H9 (cell line): ENCODE measurements around the gene CNTFR. TPM values are rescaled to one million over a fixed set of nuclear protein-coding genes. Genes with fewer than 3 reads are reported as not detected.

Experiments
- DNase-seq: peaks from one replicate; pipeline ENCODE4 v3.0.0-alpha.2; 2017
- H2AFZ ChIP-seq: one replicate; pipeline ENCODE4 v1.6.1; 2013; ENCODE audit warnings: mild to moderate bottlenecking, low read length, control low read depth, moderate library complexity
- H2AK5ac ChIP-seq: 2 replicates; pipeline ENCODE4 v1.6.1; 2013; ENCODE audit warnings: low read length, control low read depth, mixed read lengths; ENCODE audit not compliant: insufficient read length
- H2BK120ac ChIP-seq: one replicate; pipeline ENCODE4 v1.6.1; 2013; ENCODE audit warnings: low read depth, mild to moderate bottlenecking, low read length, control low read depth, inconsistent platforms; ENCODE audit not compliant: poor library complexity, severe bottlenecking
- H2BK12ac ChIP-seq: 2 replicates; pipeline ENCODE4 v1.6.1; 2013; ENCODE audit warnings: low read length, control low read depth, mixed read lengths, low read depth; ENCODE audit not compliant: insufficient read length
- H2BK15ac ChIP-seq: 2 replicates; pipeline ENCODE4 v1.6.1; 2013; ENCODE audit warnings: low read depth, low read length, control low read depth
- H2BK20ac ChIP-seq: one replicate; pipeline ENCODE4 v1.6.1; 2013; ENCODE audit warnings: low read depth, mild to moderate bottlenecking, low read length, control low read depth, inconsistent platforms; ENCODE audit not compliant: poor library complexity, severe bottlenecking
- H2BK5ac ChIP-seq: 2 replicates; pipeline ENCODE4 v1.6.1; 2013; ENCODE audit warnings: low read length, control low read depth, mixed read lengths; ENCODE audit not compliant: insufficient read length
- H3K14ac ChIP-seq: 2 replicates; pipeline ENCODE4 v1.6.1; 2013; ENCODE audit warnings: low read length, control low read depth; ENCODE audit not compliant: insufficient read depth
- H3K18ac ChIP-seq: 2 replicates; pipeline ENCODE4 v1.6.1; 2013; ENCODE audit warnings: low read depth, mild to moderate bottlenecking, mixed read lengths, low read length, control low read depth; ENCODE audit not compliant: insufficient read length
- H3K23ac ChIP-seq: 2 replicates; pipeline ENCODE4 v1.6.1; 2013; ENCODE audit warnings: low read length, control low read depth, mixed read lengths, low read depth; ENCODE audit not compliant: insufficient read length
- H3K23me2 ChIP-seq: 2 replicates; pipeline ENCODE4 v1.6.1; 2013; ENCODE audit warnings: low read depth, mild to moderate bottlenecking, mixed read lengths, low read length, control low read depth; ENCODE audit not compliant: insufficient read length, poor library complexity, severe bottlenecking
- H3K27ac ChIP-seq: 2 replicates; pipeline ENCODE4 v1.5.1; 2013; ENCODE audit warnings: low read length, control low read depth, mixed read lengths, low read depth; ENCODE audit not compliant: insufficient read length
- H3K27me3 ChIP-seq: 2 replicates; pipeline ENCODE4 v1.6.1; 2013; ENCODE audit warnings: low read length, control low read depth, inconsistent platforms; ENCODE audit not compliant: insufficient read depth
- H3K4ac ChIP-seq: 2 replicates; pipeline ENCODE4 v1.6.1; 2013; ENCODE audit warnings: low read depth, mild to moderate bottlenecking, control low read depth, inconsistent platforms, low read length, moderate library complexity
- H3K4me1 ChIP-seq: 2 replicates; pipeline ENCODE4 v1.6.1; 2013; ENCODE audit warnings: low read length, control low read depth, inconsistent platforms; ENCODE audit not compliant: insufficient read depth
- H3K4me2 ChIP-seq: 2 replicates; pipeline ENCODE4 v1.6.1; 2013; ENCODE audit warnings: low read length, control low read depth, mixed read lengths; ENCODE audit not compliant: insufficient read length, insufficient read depth
- H3K56ac ChIP-seq: 2 replicates; pipeline ENCODE4 v1.6.1; 2013; ENCODE audit warnings: low read depth, mild to moderate bottlenecking, mixed read lengths, low read length, control low read depth; ENCODE audit not compliant: insufficient read length
- H3K79me1 ChIP-seq: 2 replicates; pipeline ENCODE4 v1.6.1; 2013; ENCODE audit warnings: low read depth, mild to moderate bottlenecking, moderate library complexity, low read length, control low read depth, inconsistent platforms; ENCODE audit not compliant: insufficient read depth, poor library complexity, severe bottlenecking
- H3K79me2 ChIP-seq: 2 replicates; pipeline ENCODE4 v1.6.1; 2013; ENCODE audit warnings: low read length, control low read depth, inconsistent platforms; ENCODE audit not compliant: insufficient read depth
- H3K9ac ChIP-seq: 2 replicates; pipeline ENCODE4 v1.6.1; 2013; ENCODE audit warnings: low read length, control low read depth, mixed read lengths; ENCODE audit not compliant: insufficient read length; ENCODE audit errors: extremely low read depth
- H3K9me3 ChIP-seq: one replicate; pipeline ENCODE4 v1.6.1; 2013; ENCODE audit warnings: low read depth, low read length, inconsistent platforms; ENCODE audit not compliant: control insufficient read depth
- H3T11ph ChIP-seq: one replicate; pipeline ENCODE4 v1.6.1; 2013; ENCODE audit warnings: mild to moderate bottlenecking, low read length, control low read depth, inconsistent platforms
- H4K20me1 ChIP-seq: one replicate; pipeline ENCODE4 v1.6.1; 2013; ENCODE audit not compliant: control insufficient read depth, insufficient read length, insufficient read depth
- H4K5ac ChIP-seq: 2 replicates; pipeline ENCODE4 v1.6.1; 2013; ENCODE audit warnings: low read depth, mild to moderate bottlenecking, mixed read lengths, low read length, control low read depth; ENCODE audit not compliant: insufficient read length
- H4K8ac ChIP-seq: replicated peaks from 2 replicates; pipeline ENCODE4 v1.6.1; 2013; ENCODE audit warnings: low read length, control low read depth, mixed read lengths, low read depth; ENCODE audit not compliant: insufficient read length
- H4K91ac ChIP-seq: 2 replicates; pipeline ENCODE4 v1.6.1; 2013; ENCODE audit warnings: low read depth, mild to moderate bottlenecking, moderate library complexity, mixed read lengths, low read length, control low read depth; ENCODE audit not compliant: insufficient read length
- H3K27ac Mint-ChIP-seq, 3 experiments: 2 replicates in 2 of 3; 3 replicates in 1 of 3; pipeline ENCODE4 v1.8.0; 2020 to 2021; ENCODE audit warnings: mixed read lengths in 3 of 3, mild to moderate bottlenecking in 1 of 3, moderate library complexity in 1 of 3
- H3K27me3 Mint-ChIP-seq: 2 replicates; pipeline ENCODE4 v1.8.0; 2021; ENCODE audit warnings: low read depth, mild to moderate bottlenecking, moderate library complexity, mixed read lengths
- H3K36me3 Mint-ChIP-seq, 3 experiments: 2 replicates in 2 of 3; 3 replicates in 1 of 3; pipeline ENCODE4 v1.8.0; 2020 to 2021; ENCODE audit warnings: low read depth in 3 of 3, mixed read lengths in 3 of 3; ENCODE audit not compliant: insufficient read depth in 1 of 3
- H3K4me1 Mint-ChIP-seq, 2 experiments: 2 replicates each; pipeline ENCODE4 v1.8.0; 2020; ENCODE audit warnings: mixed read lengths in 2 of 2
- H3K4me3 Mint-ChIP-seq, 2 experiments: 2 replicates in 1 of 2; 3 replicates in 1 of 2; pipeline ENCODE4 v1.8.0; 2020 to 2021; ENCODE audit warnings: mild to moderate bottlenecking in 2 of 2, mixed read lengths in 2 of 2, moderate library complexity in 1 of 2
- H3K9me3 Mint-ChIP-seq, 2 experiments: 2 replicates in 1 of 2; 3 replicates in 1 of 2; pipeline ENCODE4 v1.8.0; 2020; ENCODE audit warnings: mild to moderate bottlenecking in 2 of 2, mixed read lengths in 2 of 2, moderate library complexity in 1 of 2
- total RNA-seq: library from RNA; stranded (reverse); gene quantifications from 2 replicates; pipeline ENCODE4 v1.2.1, GENCODE V29; 2021
- TF ChIP-seq, protein P1 (sequence below): fragments of 200-600 bp; sonication (generic); conservative IDR thresholded peaks from 3 replicates; pipeline ENCODE4 v1.8.0; 2021; ENCODE audit warnings: antibody characterized with exemption, mild to moderate bottlenecking

CNTFR gene
- total RNA-seq, 1 experiment from 2014 or later, result 0.55 TPM

DNA sequence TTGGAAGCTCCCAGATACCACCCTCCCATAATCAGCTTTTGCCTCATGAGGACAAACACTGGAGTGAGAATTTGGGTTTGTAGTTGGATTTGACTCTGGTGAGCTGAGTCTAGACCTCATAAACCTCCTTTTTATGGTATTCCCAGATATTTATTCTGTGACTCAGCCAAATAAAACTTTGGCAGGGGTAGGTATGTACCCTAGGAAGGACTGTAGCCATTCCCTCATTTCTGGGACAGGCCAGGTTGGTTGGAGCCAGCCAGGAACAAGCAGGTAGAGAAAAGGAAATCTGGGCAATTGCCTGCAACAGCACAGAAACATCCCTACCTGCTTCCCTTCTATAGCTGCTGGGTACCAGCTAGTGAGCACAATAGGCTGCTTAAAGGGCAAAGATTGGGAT lies 86.1 kb downstream of the CNTFR start:
- DNase-seq, result no peak
- Histone ChIP-seq H3K4me2 (no peak overlapping the region), H2AFZ (no peak overlapping the region), H3K27ac (no peak overlapping the region), H3K23me2 (no peaks in the 10 kb centered on the region), H4K8ac (no peak overlapping the region), H4K91ac (no peak overlapping the region), H2BK12ac (no peak overlapping the region), H2BK120ac (no peak overlapping the region), H3K23ac (no peak overlapping the region), H3K56ac (no peak overlapping the region), H3K4ac (no peak overlapping the region), H2BK15ac (no peak overlapping the region), H3K14ac (no peak overlapping the region), H3K4me1 (no peaks in the 10 kb centered on the region), H3K27me3 (no peaks in the 10 kb centered on the region), H3K9me3 (no peaks in the 10 kb centered on the region), H2BK5ac (no peak overlapping the region), H2BK20ac (no peak overlapping the region), H3K79me2 (no peaks in the 10 kb centered on the region), H2AK5ac (no peak overlapping the region), H3T11ph (no peak overlapping the region), H4K5ac (no peak overlapping the region), H3K79me1 (no peaks in the 10 kb centered on the region), H4K20me1 (no peaks in the 10 kb centered on the region), H3K9ac (no peak overlapping the region), H3K18ac (no peak overlapping the region)
- TF ChIP-seq, protein P1, sequence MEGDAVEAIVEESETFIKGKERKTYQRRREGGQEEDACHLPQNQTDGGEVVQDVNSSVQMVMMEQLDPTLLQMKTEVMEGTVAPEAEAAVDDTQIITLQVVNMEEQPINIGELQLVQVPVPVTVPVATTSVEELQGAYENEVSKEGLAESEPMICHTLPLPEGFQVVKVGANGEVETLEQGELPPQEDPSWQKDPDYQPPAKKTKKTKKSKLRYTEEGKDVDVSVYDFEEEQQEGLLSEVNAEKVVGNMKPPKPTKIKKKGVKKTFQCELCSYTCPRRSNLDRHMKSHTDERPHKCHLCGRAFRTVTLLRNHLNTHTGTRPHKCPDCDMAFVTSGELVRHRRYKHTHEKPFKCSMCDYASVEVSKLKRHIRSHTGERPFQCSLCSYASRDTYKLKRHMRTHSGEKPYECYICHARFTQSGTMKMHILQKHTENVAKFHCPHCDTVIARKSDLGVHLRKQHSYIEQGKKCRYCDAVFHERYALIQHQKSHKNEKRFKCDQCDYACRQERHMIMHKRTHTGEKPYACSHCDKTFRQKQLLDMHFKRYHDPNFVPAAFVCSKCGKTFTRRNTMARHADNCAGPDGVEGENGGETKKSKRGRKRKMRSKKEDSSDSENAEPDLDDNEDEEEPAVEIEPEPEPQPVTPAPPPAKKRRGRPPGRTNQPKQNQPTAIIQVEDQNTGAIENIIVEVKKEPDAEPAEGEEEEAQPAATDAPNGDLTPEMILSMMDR, result no peak
- H3K36me3 Mint-ChIP-seq, result no peaks in the 10 kb centered on the region
- no peaks in the 10 kb centered on the region for H3K9me3 Mint-ChIP-seq
- H3K27ac Mint-ChIP-seq, result no peak overlapping the region
- peaks cover 8 to 23% of the 10 kb centered on the region in 2 experiments for H3K4me1 Mint-ChIP-seq
- no peak overlapping the region for H3K4me3 Mint-ChIP-seq
- H3K27me3 Mint-ChIP-seq, result peaks cover 5% of the 10 kb centered on the region; the same call in 1 of the 2 replicates
